Head of caudate nucleus (tissue), 42 donors: ENCODE data around the gene CELSR2.

Source experiments
- DNase-seq, 42 donors: peaks; one replicate each; pipeline versions ENCODE4 v3.0.0 to v3.0.0-alpha.2; 2020 to 2021; ENCODE audit warnings: mixed read lengths in 7 of 42
- intact Hi-C: fragments of 100-400 bp; cut with DNase I; formaldehyde crosslinking; loops from one replicate; pipeline ENCODE4 v1.15.0; 2022

CELSR2 gene

DNA sequence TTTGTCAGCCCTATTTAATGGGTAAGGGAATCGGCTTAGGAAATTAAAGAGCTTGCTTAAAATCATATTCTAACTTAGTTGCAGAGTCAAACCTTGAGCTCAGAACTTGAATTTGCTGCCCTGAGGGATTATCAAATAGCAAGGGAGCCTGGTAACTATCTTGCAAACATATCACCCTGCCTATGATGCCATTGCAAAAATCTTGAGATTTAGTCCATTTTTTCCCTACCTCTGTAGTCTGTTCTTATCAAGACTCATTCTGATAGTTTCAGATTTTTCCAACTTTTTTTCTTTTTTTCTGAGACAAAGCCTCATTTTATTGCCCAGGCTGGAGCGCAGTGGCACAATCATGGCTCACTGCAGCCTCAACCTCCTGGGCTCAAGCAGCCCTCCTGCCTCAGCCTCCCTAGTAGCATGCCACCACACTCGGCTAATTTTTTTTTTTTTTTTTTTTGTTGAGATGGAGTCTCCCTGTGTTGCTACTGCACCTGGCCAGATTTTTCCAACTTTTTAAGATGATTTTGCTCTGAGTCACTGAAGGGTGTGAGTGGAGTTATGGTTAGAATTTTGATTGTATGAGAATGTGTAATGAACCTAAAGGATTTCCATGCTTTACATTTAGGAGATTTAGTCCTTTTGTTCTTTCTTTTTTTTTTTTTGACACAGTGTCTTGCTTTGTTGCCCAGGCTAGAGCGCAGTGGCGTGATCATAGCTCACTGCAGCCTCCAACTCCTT lies 23.5 kb upstream of the CELSR2 start:
- DNase-seq = no peak
- intact Hi-C loops = no loop called here

DNA sequence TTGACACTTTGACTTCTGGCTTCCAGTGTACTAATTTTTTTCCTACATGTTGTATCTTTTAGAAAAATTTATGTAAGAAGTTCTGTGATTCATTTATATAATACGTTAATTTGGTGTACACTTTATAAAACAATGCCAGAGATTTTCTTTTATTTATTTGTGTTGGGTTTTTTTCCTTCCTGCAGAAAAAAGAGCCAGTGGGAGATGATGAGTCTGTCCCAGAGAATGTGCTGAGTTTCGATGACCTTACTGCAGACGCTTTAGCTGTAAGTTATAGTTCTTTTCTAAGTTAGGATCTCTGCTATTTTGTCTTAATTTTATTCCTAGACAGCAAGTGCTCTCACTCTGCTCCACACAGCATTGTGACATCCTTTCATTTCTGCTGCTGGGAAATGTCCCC lies 21.2 kb upstream of the CELSR2 start:
- no peak for DNase-seq
- intact Hi-C loops = no loop called here

- intact Hi-C loops = no loop called here
- peak in 41 of 42 donors; percentile 54 to 96 (median 82) for DNase-seq
Measured at GRCh38 chr1:109229531-109230127, 19.7 kb upstream of the CELSR2 start.

- intact Hi-C loops = no loop called here
- DNase-seq = no peak
Measured at GRCh38 chr1:109231066-109231465, 18.3 kb upstream of the CELSR2 start.

DNA sequence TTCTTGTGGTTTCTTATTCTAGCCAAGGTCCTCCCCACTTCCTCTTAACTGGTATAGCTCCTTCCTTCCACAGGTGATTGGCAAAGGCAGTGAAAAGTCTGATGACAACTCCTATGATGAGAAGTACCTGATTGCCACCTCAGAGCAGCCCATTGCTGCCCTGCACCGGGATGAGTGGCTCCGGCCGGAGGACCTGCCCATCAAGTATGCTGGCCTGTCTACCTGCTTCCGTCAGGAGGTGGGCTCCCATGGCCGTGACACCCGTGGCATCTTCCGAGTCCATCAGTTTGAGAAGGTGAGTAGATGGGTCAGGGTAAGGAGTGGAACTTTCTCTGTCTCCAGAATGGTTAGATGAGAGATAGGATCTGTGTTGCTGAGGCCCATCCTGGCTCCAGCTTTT lies 14.2 kb upstream of the CELSR2 start:
- DNase-seq = no peak
- intact Hi-C loops = no loop called here

DNA sequence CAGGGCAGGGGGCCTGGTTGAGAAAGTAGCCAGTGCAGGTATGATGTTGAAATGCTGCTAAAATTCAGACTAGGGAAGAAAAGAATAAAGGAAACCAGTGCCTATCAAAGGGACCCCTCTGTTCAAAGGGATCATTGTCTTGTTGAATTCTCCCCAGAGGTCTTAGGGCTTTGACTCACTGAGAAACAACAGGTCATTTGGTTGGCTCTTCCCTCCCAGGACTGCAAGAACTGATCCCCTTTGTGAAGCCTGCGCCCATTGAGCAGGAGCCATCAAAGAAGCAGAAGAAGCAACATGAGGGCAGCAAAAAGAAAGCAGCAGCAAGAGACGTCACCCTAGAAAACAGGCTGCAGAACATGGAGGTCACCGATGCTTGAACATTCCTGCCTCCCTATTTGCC lies 11.8 kb upstream of the CELSR2 start:
- intact Hi-C loops = no loop called here
- DNase-seq = no peak

GRCh38 chr1:109238382-109238781 lies 11.0 kb upstream of the CELSR2 start:
- intact Hi-C loops = no loop called here
- DNase-seq = no peak

- intact Hi-C loops = no loop called here
- DNase-seq = no peak
Measured at GRCh38 chr1:109239047-109239408, 10.3 kb upstream of the CELSR2 start.

GRCh38 chr1:109239409-109240068 lies 9.8 kb upstream of the CELSR2 start:
- DNase-seq = peak in 10 of 42 donors; percentile 21 to 72 (median 54)
- intact Hi-C loops = no loop called here

DNA sequence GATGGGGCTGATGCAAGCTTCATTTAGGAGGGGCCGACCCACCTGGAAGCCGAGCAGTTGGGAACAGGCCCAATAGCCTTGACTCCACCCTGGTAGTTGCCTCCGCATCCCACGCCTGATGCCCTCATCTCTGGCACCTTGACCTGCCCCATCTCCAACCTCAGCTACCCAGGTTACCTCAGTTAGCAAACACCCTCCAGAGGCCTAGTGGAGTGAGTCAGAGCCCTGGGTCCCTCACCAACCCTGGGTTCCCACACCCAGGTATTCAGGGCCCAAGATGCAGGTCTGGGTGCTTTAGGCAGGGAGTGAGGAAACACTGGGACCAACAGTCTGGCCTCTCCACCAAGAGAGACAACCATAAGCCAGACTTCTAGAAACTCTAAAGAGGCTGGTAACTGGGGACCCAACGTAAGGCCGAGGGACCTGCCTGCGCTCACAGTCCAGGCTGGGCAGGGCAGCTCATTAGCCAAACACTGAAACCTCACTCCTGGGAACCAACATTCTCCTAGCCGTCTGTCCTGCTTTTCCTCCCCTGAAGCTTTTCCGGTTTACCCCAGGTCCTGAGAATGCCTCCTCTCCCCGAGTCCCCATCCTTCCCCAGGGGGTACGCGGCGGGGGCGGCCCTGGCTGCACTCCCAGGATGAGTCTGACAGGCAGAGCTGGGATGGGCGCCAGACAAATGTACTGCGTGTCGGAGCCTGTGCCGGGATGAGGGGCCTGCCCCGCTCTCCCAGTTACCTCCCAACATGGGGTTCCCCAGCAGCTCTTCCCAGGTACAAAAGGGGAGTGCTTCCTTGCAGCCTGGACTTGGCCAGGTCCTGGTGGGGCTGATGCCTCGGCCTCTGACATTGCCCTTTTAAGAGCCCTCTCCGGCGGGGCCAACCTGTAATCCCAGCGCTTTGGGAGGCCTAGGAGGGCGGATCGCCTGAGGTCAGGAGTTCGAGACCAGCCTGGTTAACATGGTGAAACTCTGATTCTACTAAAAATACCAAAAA lies 8.9 kb upstream of the CELSR2 start:
- peak in 39 of 42 donors; percentile 53 to 89 (median 71) for DNase-seq
- intact Hi-C loops = no loop called here

DNA sequence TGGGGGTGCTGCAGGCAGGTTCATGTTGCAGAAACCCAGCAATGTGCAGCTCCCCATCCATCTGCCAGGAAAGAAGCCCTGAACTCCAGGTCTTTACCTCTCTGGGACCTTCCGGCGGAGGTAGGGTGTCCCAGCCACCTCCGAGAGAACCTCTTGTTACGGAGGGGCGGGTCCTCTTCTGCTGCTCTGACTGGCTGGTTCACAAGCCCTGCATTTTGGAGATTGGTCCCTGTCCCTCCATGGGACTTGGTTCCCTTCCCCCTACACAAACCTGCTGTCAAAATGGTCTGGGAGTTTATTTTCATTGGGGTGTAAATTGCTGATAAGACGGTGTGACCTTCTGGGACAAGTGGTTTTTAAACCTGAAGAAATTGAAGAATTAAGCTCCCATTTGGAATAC lies 8.0 kb upstream of the CELSR2 start:
- intact Hi-C loops = no loop called here
- DNase-seq = peak in 2 of 42 donors; percentile 14 to 53

DNA sequence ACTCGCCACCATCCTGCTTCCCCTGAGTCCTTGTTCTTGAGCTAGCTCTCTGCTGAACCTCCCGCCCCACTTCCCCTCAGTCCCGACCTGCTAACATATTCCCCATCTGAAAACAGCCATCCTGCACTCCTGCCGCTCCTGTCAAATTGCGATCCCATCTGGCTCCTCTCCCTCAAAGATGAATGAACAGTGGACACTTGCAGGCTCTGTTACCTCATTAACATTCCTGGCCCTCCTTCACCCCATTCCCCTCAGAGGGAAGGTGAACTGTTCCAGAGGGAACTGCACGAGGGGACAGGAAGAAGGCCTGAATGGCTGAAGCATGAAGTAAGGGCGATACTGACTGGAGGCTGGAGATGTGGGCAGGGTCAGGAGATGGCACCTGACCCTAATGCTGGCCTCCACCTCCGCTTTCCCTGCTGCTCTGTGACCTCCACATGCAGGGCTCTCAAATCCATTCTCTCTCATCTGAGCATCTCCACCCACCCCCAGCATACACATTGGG lies 7.4 kb upstream of the CELSR2 start:
- peak in 1 of 42 donors; percentile 50 for DNase-seq
- intact Hi-C loops = no loop called here

GRCh38 chr1:109242387-109242786 lies 7.0 kb upstream of the CELSR2 start:
- peak in 4 of 42 donors; percentile 41 to 70 (median 50) for DNase-seq

DNA sequence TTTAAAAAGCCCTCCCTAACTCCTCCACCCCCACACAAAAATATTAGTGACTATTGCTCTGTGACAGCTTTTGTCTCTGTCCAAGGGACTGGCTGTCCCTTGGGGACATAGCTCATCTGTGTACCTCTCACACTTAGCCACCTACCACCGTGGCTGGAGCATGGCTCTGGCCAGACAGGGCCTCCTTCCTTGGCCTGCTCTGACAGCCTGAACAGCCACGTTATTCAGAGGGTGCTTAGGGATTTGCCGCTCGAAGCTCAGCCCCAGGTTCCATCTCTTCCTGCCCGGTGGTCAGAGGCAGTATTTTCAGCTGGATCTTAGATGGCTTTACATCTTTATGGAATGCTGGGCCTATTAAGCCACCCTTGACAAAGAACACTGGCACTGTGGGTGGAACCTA lies 6.1 kb upstream of the CELSR2 start:
- DNase-seq = no peak
- intact Hi-C loops = no loop called here

More at GRCh38 chr1:109242387-109242786, 7.0 kb upstream of the CELSR2 start:
- intact Hi-C loops = no loop called here

GRCh38 chr1:109243860-109244552 lies 5.3 kb upstream of the CELSR2 start:
- intact Hi-C loops = no loop called here

GRCh38 chr1:109246141-109246551 lies 3.2 kb upstream of the CELSR2 start:
- DNase-seq = peak in 2 of 42 donors; percentile 2 to 14
- intact Hi-C loops = no loop called here

More at GRCh38 chr1:109243860-109244552, 5.3 kb upstream of the CELSR2 start:
- DNase-seq = no peak

GRCh38 chr1:109247401-109248365 lies 1.7 kb upstream of the CELSR2 start:
- intact Hi-C loops = no loop called here
- DNase-seq = peak in 1 of 42 donors; percentile 17
